ENCODE data around the gene ANAPC2. TPM values are rescaled to one million over a fixed set of nuclear protein-coding genes. Genes with fewer than 3 reads are reported as not detected.

ANAPC2 gene
- total and polyA plus RNA-seq, 8 donors: 22.2 to 122 (median 34.7) TPM

DNA sequence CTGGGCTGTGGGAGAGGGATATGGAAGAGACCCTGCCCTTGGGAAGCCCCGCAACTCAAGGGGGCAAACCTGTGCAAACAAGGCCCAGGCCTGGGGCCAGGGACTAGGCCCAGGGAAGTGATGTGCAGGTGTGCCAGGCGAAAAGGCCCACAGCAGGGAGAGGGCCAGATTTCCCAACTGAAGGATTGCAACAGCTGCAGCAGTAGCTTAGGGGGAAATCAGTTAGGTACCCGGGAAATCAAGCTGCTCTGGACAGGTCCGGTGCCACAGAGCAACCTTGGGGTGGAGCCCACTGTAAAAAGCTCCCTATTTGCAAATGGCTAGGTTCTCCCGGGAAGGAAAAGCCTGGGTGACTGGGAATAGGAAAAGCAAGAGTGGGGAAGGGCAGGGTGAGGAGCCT, 39.0 kb downstream of the ANAPC2 start:
- Histone ChIP-seq H3K9me3 (no peaks in the 10 kb centered on the region), H3K4me1 (no peaks in the 10 kb centered on the region), H3K27ac (no peak overlapping the region), H3K4me3 (no peak overlapping the region), H3K27me3 (no peaks in the 10 kb centered on the region), H3K36me3 (no peaks in the 10 kb centered on the region)
- intact Hi-C loops (cut with DNase I): no loop called here
- FAIRE-seq (no peak), ATAC-seq (no peak), DNase-seq (peak in 1 of 6 donors; percentile 51)
- no peak for TF ChIP-seq CTCF (IDR thresholded peaks at IDR 0.05)
- 59 to 71% methylated on average over 5 of the region's 5 CpGs for WGBS, 2 donors

DNA sequence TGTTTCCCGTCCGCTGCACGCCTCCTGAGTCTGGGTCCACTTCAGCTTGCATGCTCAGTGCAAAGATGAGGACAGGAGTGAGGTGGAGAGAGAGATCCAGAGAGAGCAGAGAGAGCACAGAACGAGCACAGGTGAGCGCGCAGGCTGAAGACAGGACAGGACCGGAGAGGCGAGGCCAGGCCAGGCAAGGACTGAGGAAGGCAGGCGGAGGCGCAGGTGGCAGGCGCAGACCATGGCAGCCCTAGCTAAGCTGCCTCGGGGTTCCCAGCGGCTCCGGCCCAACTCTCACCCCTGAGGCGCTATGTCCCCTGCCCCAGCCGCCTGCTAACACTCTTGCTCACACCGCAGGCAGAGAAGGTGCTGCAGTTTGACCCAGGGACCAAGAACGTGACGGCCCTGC, 39.7 kb downstream of the ANAPC2 start:
- peak in 1 of 6 donors; percentile 60 for DNase-seq
- no peak for TF ChIP-seq CTCF (IDR thresholded peaks at IDR 0.05)
- no peak overlapping the region for H3K4me3 ChIP-seq
- no peaks in the 10 kb centered on the region for H3K27me3 ChIP-seq
- ATAC-seq: no peak
- H3K9me3 ChIP-seq: no peaks in the 10 kb centered on the region
- H3K27ac ChIP-seq: no peak overlapping the region
- FAIRE-seq: no peak
- no peaks in the 10 kb centered on the region for H3K4me1 ChIP-seq
- H3K36me3 ChIP-seq: no peaks in the 10 kb centered on the region
- 83 to 89% methylated on average over 18 to 19 of the region's 19 CpGs for WGBS, 2 donors
- intact Hi-C loops (cut with DNase I): no loop called here

- no peak overlapping the region for H3K4me3 ChIP-seq
- TF ChIP-seq CTCF (IDR thresholded peaks at IDR 0.05): no peak
- no peaks in the 10 kb centered on the region for H3K36me3 ChIP-seq
- ATAC-seq (no peak), FAIRE-seq (no peak), DNase-seq (peak in 1 of 6 donors; percentile 43)
- H3K27ac ChIP-seq: no peak overlapping the region
- no peaks in the 10 kb centered on the region for H3K9me3 ChIP-seq
- intact Hi-C loops (cut with DNase I): no loop called here
- WGBS, 2 donors: 69 to 75% methylated on average over 27 of the region's 27 CpGs
- H3K4me1 ChIP-seq: no peaks in the 10 kb centered on the region
- H3K27me3 ChIP-seq: no peaks in the 10 kb centered on the region
These were observed 40.1 kb downstream of the ANAPC2 start for GRCh38 chr9:137148242-137148641.

DNA sequence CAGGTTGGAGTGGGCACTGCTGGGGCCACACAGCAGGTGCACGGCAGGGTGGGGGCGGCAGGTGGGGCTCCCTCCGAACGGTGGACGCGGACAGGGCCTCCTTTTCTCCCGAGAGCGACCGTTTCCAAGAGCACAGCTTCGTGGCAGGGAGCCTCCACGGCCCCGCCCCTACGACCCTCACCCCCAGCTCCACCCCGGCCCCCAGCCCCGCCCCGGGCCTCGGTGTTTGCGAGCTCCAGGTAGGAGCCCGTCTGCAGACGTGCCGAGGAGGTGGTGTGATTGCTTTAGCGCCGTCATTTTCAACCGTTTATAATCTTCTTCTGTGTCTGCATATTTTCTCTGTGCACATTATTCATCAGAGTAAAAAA, 40.6 kb downstream of the ANAPC2 start:
- Histone ChIP-seq H3K27me3 (no peaks in the 10 kb centered on the region), H3K4me1 (no peaks in the 10 kb centered on the region), H3K27ac (no peak overlapping the region), H3K9me3 (no peaks in the 10 kb centered on the region), H3K4me3 (no peak overlapping the region), H3K36me3 (no peaks in the 10 kb centered on the region)
- ATAC-seq (no peak), FAIRE-seq (no peak), DNase-seq (no peak)
- no peak for TF ChIP-seq CTCF (IDR thresholded peaks at IDR 0.05)
- WGBS, 2 donors: 30 to 34% methylated on average over 24 of the region's 24 CpGs
- intact Hi-C loops (cut with DNase I): no loop called here

DNA sequence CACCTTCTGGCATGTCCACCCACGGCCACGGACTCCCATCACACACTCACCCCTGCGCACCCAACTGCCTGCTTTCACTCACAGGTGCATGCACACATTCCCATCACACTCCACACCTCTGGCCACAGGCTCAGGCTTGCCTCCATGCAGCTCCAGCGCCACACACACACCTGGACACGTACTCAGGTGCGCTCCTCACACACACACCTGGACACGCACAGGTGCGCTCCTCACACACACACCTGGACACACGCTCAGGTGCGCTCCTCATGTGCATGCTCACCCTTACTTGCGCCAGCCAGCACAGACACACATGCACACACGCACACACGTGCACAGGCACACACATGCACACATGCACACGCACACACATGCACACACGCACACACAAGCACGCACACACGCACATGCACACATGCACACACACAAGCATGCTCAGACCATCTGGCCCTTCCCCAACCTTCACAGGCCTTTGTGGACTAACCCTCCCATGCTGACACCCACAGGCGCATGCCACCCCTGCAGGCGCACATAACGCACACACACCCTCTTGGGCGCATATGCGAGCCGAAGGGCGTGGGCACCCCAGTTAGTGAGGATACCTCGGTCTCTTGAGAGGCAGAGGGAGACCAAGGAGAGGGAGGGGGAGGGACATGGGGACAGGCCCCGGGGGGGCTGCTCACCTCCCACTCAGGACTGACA, 41.1 kb downstream of the ANAPC2 start:
- no peak for ATAC-seq
- Histone ChIP-seq H3K27me3 (no peaks in the 10 kb centered on the region), H3K4me1 (no peaks in the 10 kb centered on the region), H3K4me3 (no peak overlapping the region), H3K27ac (no peak overlapping the region), H3K36me3 (no peaks in the 10 kb centered on the region), H3K9me3 (no peaks in the 10 kb centered on the region)
- no peak for TF ChIP-seq CTCF (IDR thresholded peaks at IDR 0.05)
- WGBS, 2 donors: 70 to 78% methylated on average over 25 to 26 of the region's 26 CpGs
- peak in 2 of 6 donors; percentile 19 to 55 for DNase-seq
- intact Hi-C loops (cut with DNase I): no loop called here
- FAIRE-seq: no peak

Data from pancreas (tissue), 10 donors.